Neuronal stem cell (in vitro differentiated cells): ENCODE results near the gene FAM181A.

ENCODE experiments used
- DNase-seq: peaks from one replicate; pipeline ENCODE4 v3.0.0-alpha.2; 2013; ENCODE audit warnings: low spot score
- H2AFZ ChIP-seq: one replicate; pipeline ENCODE4 v1.6.1; 2013; ENCODE audit warnings: mild to moderate bottlenecking, low read length, inconsistent platforms
- H2AK5ac ChIP-seq: 2 replicates; pipeline ENCODE4 v1.6.1; 2013; ENCODE audit warnings: low read depth, mild to moderate bottlenecking, inconsistent platforms, low read length, moderate library complexity, mixed read lengths
- H2BK120ac ChIP-seq: 2 replicates; pipeline ENCODE4 v1.6.1; 2013; ENCODE audit warnings: low read depth, mild to moderate bottlenecking, inconsistent platforms, low read length, moderate library complexity, mixed read lengths
- H2BK12ac ChIP-seq: one replicate; pipeline ENCODE4 v1.6.1; 2013; ENCODE audit warnings: low read length, inconsistent platforms
- H2BK15ac ChIP-seq: 2 replicates; pipeline ENCODE4 v1.6.1; 2013; ENCODE audit warnings: mild to moderate bottlenecking, low read length, inconsistent platforms, mixed read lengths
- H2BK5ac ChIP-seq: one replicate; pipeline ENCODE4 v1.6.1; 2013; ENCODE audit warnings: inconsistent platforms, mild to moderate bottlenecking, low read length, moderate library complexity
- H3K14ac ChIP-seq: one replicate; pipeline ENCODE4 v1.6.1; 2013; ENCODE audit warnings: low read length, inconsistent platforms
- H3K18ac ChIP-seq: 2 replicates; pipeline ENCODE4 v1.6.1; 2013; ENCODE audit warnings: low read length, inconsistent platforms
- H3K23ac ChIP-seq: 2 replicates; pipeline ENCODE4 v1.6.1; 2013; ENCODE audit warnings: low read depth, mild to moderate bottlenecking, mixed read lengths, low read length, inconsistent platforms; ENCODE audit not compliant: poor library complexity
- H3K27ac ChIP-seq: replicated peaks from 3 replicates; pipeline ENCODE4 v1.5.1; 2013; ENCODE audit warnings: low read length, inconsistent platforms
- H3K27me3 ChIP-seq, 3 experiments: 2 replicates each; pipeline ENCODE4 v1.6.1; 2013; ENCODE audit warnings: low read length in 3 of 3, mild to moderate bottlenecking in 2 of 3, inconsistent platforms in 1 of 3, low read depth in 1 of 3, mixed read lengths in 1 of 3, moderate library complexity in 1 of 3; ENCODE audit not compliant: control insufficient read depth in 3 of 3, insufficient read depth in 3 of 3
- H3K36me3 ChIP-seq, 2 donors: replicated peaks in 1 of 2; 2 replicates each; pipeline ENCODE4 v1.6.1; 2013; ENCODE audit warnings: low read length in 2 of 2; ENCODE audit not compliant: control insufficient read depth in 2 of 2, insufficient read depth in 2 of 2
- H3K4ac ChIP-seq: 2 replicates; pipeline ENCODE4 v1.6.1; 2013; ENCODE audit warnings: inconsistent platforms, mild to moderate bottlenecking, low read length, moderate library complexity
- H3K4me1 ChIP-seq, 2 donors: 1 replicate in 1 of 2; 2 replicates in 1 of 2; pipeline ENCODE4 v1.6.1; 2013; ENCODE audit warnings: low read length in 2 of 2, low read depth in 1 of 2; ENCODE audit not compliant: control insufficient read depth in 2 of 2, insufficient read depth in 1 of 2
- H3K4me2 ChIP-seq: one replicate; pipeline ENCODE4 v1.6.1; 2013; ENCODE audit warnings: mild to moderate bottlenecking, low read length, inconsistent platforms; ENCODE audit not compliant: insufficient read depth, poor library complexity, severe bottlenecking
- H3K4me3 ChIP-seq, 2 donors: 2 replicates each; pipeline ENCODE4 v1.5.1; 2013; ENCODE audit warnings: low read length in 2 of 2, mild to moderate bottlenecking in 2 of 2, inconsistent platforms in 1 of 2, moderate library complexity in 1 of 2
- H3K79me1 ChIP-seq: one replicate; pipeline ENCODE4 v1.6.1; 2013; ENCODE audit warnings: low read depth, mild to moderate bottlenecking, inconsistent platforms, low read length, moderate library complexity
- H3K9ac ChIP-seq: one replicate; pipeline ENCODE4 v1.6.1; 2013; ENCODE audit warnings: mild to moderate bottlenecking, low read depth, low read length, inconsistent platforms; ENCODE audit not compliant: poor library complexity
- H3K9me3 ChIP-seq, 2 donors: replicated peaks in 1 of 2; 2 replicates each; pipeline versions ENCODE3 to v1.6.1; 2013; ENCODE audit warnings: low read length in 2 of 2, mild to moderate bottlenecking in 2 of 2, inconsistent platforms in 1 of 2, low read depth in 1 of 2, mixed read lengths in 1 of 2, moderate library complexity in 1 of 2; ENCODE audit not compliant: control insufficient read depth in 2 of 2, insufficient read depth in 1 of 2
- H4K8ac ChIP-seq: one replicate; pipeline ENCODE4 v1.6.1; 2013; ENCODE audit warnings: low read depth, mild to moderate bottlenecking, inconsistent platforms, low read length, moderate library complexity
- H4K91ac ChIP-seq: one replicate; pipeline ENCODE4 v1.6.1; 2013; ENCODE audit warnings: low read length, low read depth, mild to moderate bottlenecking, inconsistent platforms; ENCODE audit not compliant: poor library complexity
- WGBS, 2 donors: extraction: QIAGEN DNeasy Blood & Tissue Kit; methylation state at CpG; one replicate each; pipeline ENCODE4 v1.1.7; 2013; ENCODE audit warnings: missing lambda C conversion rate in 2 of 2, mixed read lengths in 1 of 2; ENCODE audit not compliant: insufficient read length in 2 of 2, insufficient replicate concordance in 1 of 2; ENCODE audit errors: extremely low coverage in 2 of 2; 5-methylcytosine and 5-hydroxymethylcytosine counted together

FAM181A gene

DNA sequence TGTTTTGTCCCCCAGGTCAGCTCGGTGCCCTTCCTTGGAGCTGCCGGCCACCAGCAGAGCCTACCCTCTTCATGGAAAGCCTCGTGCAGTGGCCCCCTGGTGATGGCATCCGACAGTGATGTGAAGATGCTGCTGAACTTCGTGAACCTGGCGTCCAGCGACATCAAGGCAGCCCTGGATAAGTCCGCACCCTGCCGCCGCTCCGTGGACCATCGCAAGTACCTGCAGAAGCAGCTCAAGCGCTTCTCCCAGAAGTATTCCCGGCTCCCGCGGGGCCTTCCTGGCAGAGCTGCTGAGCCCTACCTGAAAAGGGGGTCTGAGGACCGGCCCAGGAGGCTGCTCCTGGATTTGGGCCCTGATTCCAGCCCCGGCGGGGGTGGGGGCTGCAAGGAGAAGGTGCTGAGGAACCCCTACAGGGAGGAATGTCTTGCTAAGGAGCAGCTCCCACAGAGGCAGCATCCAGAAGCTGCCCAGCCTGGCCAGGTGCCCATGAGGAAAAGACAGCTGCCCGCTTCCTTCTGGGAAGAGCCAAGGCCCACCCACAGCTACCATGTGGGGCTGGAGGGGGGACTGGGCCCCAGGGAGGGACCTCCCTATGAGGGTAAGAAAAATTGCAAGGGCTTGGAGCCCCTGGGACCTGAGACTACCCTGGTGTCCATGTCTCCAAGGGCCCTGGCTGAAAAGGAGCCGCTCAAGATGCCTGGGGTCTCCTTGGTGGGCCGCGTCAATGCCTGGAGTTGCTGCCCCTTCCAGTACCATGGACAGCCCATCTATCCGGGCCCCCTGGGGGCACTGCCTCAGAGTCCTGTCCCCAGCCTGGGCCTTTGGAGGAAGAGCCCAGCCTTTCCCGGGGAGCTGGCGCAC is 1.3 kb downstream of the FAM181A start:
- Histone ChIP-seq H2BK12ac (peak overlapping the region; percentile 93), H2AK5ac (peak overlapping the region; percentile 95), H2AFZ (no peak overlapping the region), H3K23ac (peak overlapping the region; percentile 45), H3K27me3 (no peaks in the 10 kb centered on the region), H2BK120ac (peak overlapping the region; percentile 90), H2BK5ac (peak overlapping the region; percentile 85), H4K91ac (peak overlapping the region; percentile 94), H3K9ac (no peak overlapping the region), H2BK15ac (peak overlapping the region; percentile 79), H3K4ac (peak overlapping the region; percentile 8), H3K36me3 (peaks cover 0 to 29% of the 10 kb centered on the region in 2 donors), H3K4me2 (no peak overlapping the region), H3K4me1 (peaks cover 29 to 30% of the 10 kb centered on the region in 2 donors), H3K4me3 (peak overlapping the region in 1 of 2 donors; percentile 77), H3K27ac (no peak overlapping the region), H3K14ac (peak overlapping the region; percentile 92), H3K18ac (peak overlapping the region; percentile 88), H3K79me1 (no peaks in the 10 kb centered on the region), H3K9me3 (peaks cover 0 to 8% of the 10 kb centered on the region in 2 donors), H4K8ac (no peak overlapping the region)
- no CpG with 5 or more reads among the region's 26 CpGs for WGBS, 2 donors
- DNase-seq = no peak

DNA sequence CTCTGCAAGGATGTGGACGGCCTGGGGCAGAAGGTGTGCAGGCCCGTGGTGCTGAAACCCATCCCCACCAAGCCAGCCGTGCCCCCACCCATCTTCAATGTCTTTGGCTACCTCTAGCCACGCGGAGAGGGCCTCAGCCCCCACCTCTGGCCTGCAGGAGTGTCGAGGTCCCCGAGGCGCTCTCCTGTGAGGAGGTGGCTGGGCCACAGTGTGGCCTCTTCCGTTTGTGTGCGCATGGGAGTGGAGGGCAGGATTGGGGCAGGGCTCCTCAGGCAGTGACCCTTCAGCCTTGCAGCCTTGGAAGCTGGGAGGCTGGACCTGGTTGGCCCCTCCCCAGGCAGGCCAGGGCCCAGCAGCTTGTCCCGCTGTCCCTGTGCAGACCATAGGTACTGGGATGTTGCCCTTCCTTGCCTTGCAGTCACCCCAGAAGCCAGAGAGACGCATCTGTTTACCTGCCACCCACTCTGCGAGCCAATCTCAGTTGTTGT is 1.9 kb downstream of the FAM181A start:
- Histone ChIP-seq H3K4me2 (no peak overlapping the region), H2AK5ac (peak overlapping the region; percentile 95), H3K79me1 (no peaks in the 10 kb centered on the region), H3K4me1 (peaks cover 25 to 26% of the 10 kb centered on the region in 2 donors), H3K9me3 (peaks cover 0 to 8% of the 10 kb centered on the region in 2 donors), H2BK5ac (no peak overlapping the region), H3K4ac (no peak overlapping the region), H3K14ac (peak overlapping the region; percentile 31), H3K23ac (peak overlapping the region; percentile 45), H4K91ac (peak overlapping the region; percentile 74), H2AFZ (no peak overlapping the region), H3K36me3 (peaks cover 0 to 24% of the 10 kb centered on the region in 2 donors), H3K18ac (peak overlapping the region; percentile 88), H2BK15ac (peak overlapping the region; percentile 79), H3K4me3 (no peak overlapping the region), H4K8ac (no peak overlapping the region), H3K27me3 (no peaks in the 10 kb centered on the region), H2BK120ac (no peak overlapping the region), H3K27ac (no peak overlapping the region), H2BK12ac (peak overlapping the region; percentile 64), H3K9ac (no peak overlapping the region)
- WGBS, 2 donors = no CpG with 5 or more reads among the region's 13 CpGs
- DNase-seq = no peak

DNA sequence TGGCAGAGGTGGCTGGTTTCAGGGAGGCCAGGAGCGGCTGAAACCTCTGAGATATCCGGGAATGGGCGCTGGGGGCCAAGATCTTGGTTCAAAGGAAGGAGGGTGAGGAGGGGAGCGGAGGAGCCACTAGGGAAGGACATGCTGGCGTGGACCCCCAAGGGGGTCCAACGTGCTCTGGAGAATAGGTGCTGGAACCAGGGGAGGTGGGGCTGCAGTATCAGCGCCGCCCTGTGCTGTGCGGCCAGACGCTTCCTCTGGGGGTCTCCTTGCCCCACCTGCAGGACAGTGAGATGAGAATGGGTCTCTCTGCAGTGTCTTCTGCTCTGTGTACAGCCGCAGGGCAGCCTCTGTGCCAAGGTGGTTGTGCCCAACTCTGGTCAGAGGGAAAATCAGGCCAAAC is 2.5 kb downstream of the FAM181A start:
- no CpG with 5 or more reads among the region's 11 CpGs for WGBS, 2 donors
- Histone ChIP-seq H3K9ac (no peak overlapping the region), H4K91ac (no peak overlapping the region), H3K23ac (no peak overlapping the region), H3K36me3 (peaks cover 0 to 24% of the 10 kb centered on the region in 2 donors), H2BK12ac (no peak overlapping the region), H4K8ac (no peak overlapping the region), H3K4ac (no peak overlapping the region), H3K9me3 (peaks cover 0 to 7% of the 10 kb centered on the region in 2 donors), H3K27me3 (no peaks in the 10 kb centered on the region), H3K79me1 (no peaks in the 10 kb centered on the region), H2BK120ac (no peak overlapping the region), H3K4me1 (peaks cover 25 to 26% of the 10 kb centered on the region in 2 donors), H3K18ac (peak overlapping the region; percentile 58), H3K4me2 (no peak overlapping the region), H2BK5ac (no peak overlapping the region), H2AK5ac (no peak overlapping the region), H2AFZ (no peak overlapping the region), H2BK15ac (peak overlapping the region; percentile 16), H3K14ac (no peak overlapping the region), H3K4me3 (no peak overlapping the region), H3K27ac (no peak overlapping the region)
- DNase-seq = no peak

DNA sequence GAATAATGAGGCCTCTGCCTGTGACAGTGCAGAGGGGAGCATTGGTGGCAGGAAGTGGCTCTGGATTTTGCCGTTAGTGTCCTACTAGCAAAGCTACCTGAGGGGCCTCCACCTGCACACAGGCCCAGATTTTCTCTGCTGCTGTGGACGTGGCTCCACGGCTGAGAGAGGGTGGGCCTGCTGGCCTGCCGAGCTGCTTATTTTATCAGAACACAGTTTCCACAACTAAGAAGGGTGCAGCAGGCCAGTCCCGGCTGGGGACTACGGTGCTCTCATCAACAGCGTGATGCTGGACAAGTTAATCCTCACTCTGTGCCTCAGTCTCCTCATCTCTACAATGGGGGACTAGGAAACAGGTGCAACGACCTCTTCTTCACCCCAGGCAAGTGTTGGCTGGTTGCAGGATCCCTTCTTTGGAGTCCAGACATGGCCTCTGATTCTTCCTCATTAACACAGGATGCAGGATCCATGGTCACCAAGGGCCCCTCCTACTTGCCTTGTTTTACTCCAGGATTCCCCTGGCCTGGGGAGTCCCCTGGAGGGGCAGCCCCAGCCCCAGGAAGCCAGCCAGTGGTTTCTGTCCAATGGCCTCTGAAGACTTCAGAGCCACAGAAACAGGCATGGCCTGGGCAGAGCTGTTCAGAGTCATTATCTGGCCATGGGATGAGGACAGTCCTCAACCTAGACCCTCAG is 3.3 kb downstream of the FAM181A start:
- H3K36me3 ChIP-seq = peaks cover 0 to 22% of the 10 kb centered on the region in 2 donors
- H2AFZ ChIP-seq = no peak overlapping the region
- H3K14ac ChIP-seq = peak overlapping the region; percentile 14
- H3K4me3 ChIP-seq = no peak overlapping the region
- peak overlapping the region; percentile 46 for H2BK5ac ChIP-seq
- no CpG with 5 or more reads among the region's 8 CpGs for WGBS, 2 donors
- peak overlapping the region; percentile 82 for H2BK15ac ChIP-seq
- peaks cover 21 to 26% of the 10 kb centered on the region in 2 donors for H3K4me1 ChIP-seq
- H3K18ac ChIP-seq = peak overlapping the region; percentile 78
- H4K91ac ChIP-seq = no peak overlapping the region
- H2BK120ac ChIP-seq = no peak overlapping the region
- no peak overlapping the region for H3K27ac ChIP-seq
- no peaks in the 10 kb centered on the region for H3K79me1 ChIP-seq
- no peaks in the 10 kb centered on the region for H3K27me3 ChIP-seq
- DNase-seq = no peak
- H3K4ac ChIP-seq = peak overlapping the region; percentile 58
- H3K9me3 ChIP-seq = peaks cover 0 to under 1% of the 10 kb centered on the region in 2 donors
- H3K4me2 ChIP-seq = no peak overlapping the region
- H2AK5ac ChIP-seq = peak overlapping the region; percentile 77
- H4K8ac ChIP-seq = no peak overlapping the region
- no peak overlapping the region for H3K23ac ChIP-seq
- H2BK12ac ChIP-seq = peak overlapping the region; percentile 23
- no peak overlapping the region for H3K9ac ChIP-seq
